DOHH2 (cell line): ENCODE results near the gene COPS7A.

Experiments used
- CTCF ChIP-seq: fragments of 200-600 bp; sonication (generic); IDR thresholded peaks from one replicate; pipeline ENCODE4 v1.5.1; 2014; ENCODE audit warnings: antibody characterized with exemption, mild to moderate bottlenecking, low read depth, low read length; ENCODE audit not compliant: poor library complexity, severe bottlenecking
- EZH2phosphoT487 ChIP-seq: fragments of 200-600 bp; sonication (generic); IDR thresholded peaks from 2 replicates; pipeline ENCODE4 v1.6.1; 2017; ENCODE audit warnings: borderline replicate concordance, mild to moderate bottlenecking, antibody characterized with exemption, low read length, moderate library complexity, mixed read lengths

- peak; percentile 62 for TF ChIP-seq CTCF
- TF ChIP-seq EZH2phosphoT487, result no peak
Measured at GRCh38 chr12:6735448-6736191, 11.8 kb downstream of the COPS7A start.
